HepG2 (cell line): ENCODE results near the gene C3orf80. TPM values are rescaled to one million over a fixed set of nuclear protein-coding genes. Genes with fewer than 3 reads are reported as not detected.

Experiments used
- ATAC-seq: fragments of 200-7000 bp; cut with Tn5 transposase; 3 replicates; pipeline ENCODE4 v1.9.1; 2020; ENCODE audit warnings: mild to moderate bottlenecking, moderate library complexity
- BruUV-seq: library from RNA; stranded (reverse); fragments of 400-500 nt; replicated peaks from 2 replicates; lab custom pipeline; 2021; lab: Mats Ljungman, UMichigan
- CTCF ChIA-PET: fragments of 300-600 bp; formaldehyde crosslinking; extraction: SDS; loops from one replicate; lab custom pipeline; 2021; ENCODE audit warnings: low total read pairs, inconsistent platforms, low intra/inter-chr PET ratio; lab: Yijun Ruan, JAX
- POLR2A ChIA-PET: fragments of 350-600 bp; sonication (Branson Sonifier 250); formaldehyde crosslinking; loops from one replicate; lab custom pipeline; 2020; ENCODE audit warnings: antibody characterized with exemption, inconsistent platforms; lab: Yijun Ruan, JAX
- DNase-seq: peaks from one replicate; pipeline ENCODE4 v3.0.0-alpha.2; 2015; ENCODE audit warnings: low spot score
- FAIRE-seq: peaks from 3 replicates; lab custom pipeline; 2011; peaks lifted over from hg19 to GRCh38; lab: Jason Lieb, UNC
- H2AFZ ChIP-seq: one replicate; pipeline ENCODE4 v1.6.1; 2011; ENCODE audit warnings: low read length, inconsistent platforms
- H3K27ac ChIP-seq: fragments of 300-600 bp; 3 replicates; pipeline ENCODE4 v1.8.0; 2011; ENCODE audit warnings: mixed run types, mild to moderate bottlenecking, mixed read lengths, low read length, inconsistent platforms; ENCODE audit not compliant: insufficient read depth; ENCODE audit errors: extremely low read length
- H3K27me3 ChIP-seq, 2 experiments: fragments of 200-600 bp in 1 of 2; 2 replicates in 1 of 2; 3 replicates in 1 of 2; pipeline versions ENCODE4 v1.6.0 to v1.8.0; 2011; ENCODE audit warnings: low read length in 2 of 2, mild to moderate bottlenecking in 2 of 2, moderate library complexity in 2 of 2, inconsistent platforms in 1 of 2; ENCODE audit not compliant: insufficient read depth in 2 of 2, control insufficient read depth in 1 of 2
- H3K36me3 ChIP-seq, 2 experiments: fragments of 200-600 bp in 1 of 2; replicated peaks in 1 of 2; 2 replicates in 1 of 2; 3 replicates in 1 of 2; pipeline versions ENCODE4 v1.5.1 to v1.8.0; 2011; ENCODE audit warnings: low read length in 2 of 2, inconsistent platforms in 1 of 2; ENCODE audit not compliant: insufficient read depth in 2 of 2, control insufficient read depth in 1 of 2
- H3K4me1 ChIP-seq: 2 replicates; pipeline ENCODE4 v1.5.1; 2012; ENCODE audit warnings: low read length, inconsistent platforms; ENCODE audit not compliant: insufficient read depth
- H3K4me2 ChIP-seq: 2 replicates; pipeline ENCODE4 v1.6.0; 2011; ENCODE audit warnings: low read depth, low read length, inconsistent platforms
- H3K4me3 ChIP-seq, 3 experiments: fragments of 200-600 bp in 1 of 3; sonication (generic), shearing (Covaris generic) in 1 of 3; replicated peaks in 1 of 3; 2 replicates each; pipeline ENCODE4 v1.5.1; 2011 to 2016; ENCODE audit warnings: low read length in 3 of 3, inconsistent platforms in 2 of 3, low read depth in 2 of 3, mild to moderate bottlenecking in 2 of 3, control low read depth in 1 of 3, mixed read lengths in 1 of 3; ENCODE audit not compliant: insufficient read depth in 1 of 3
- H3K79me2 ChIP-seq: one replicate; pipeline ENCODE4 v1.6.1; 2011; ENCODE audit warnings: low read length, inconsistent platforms; ENCODE audit not compliant: insufficient read depth
- H3K9ac ChIP-seq: 2 replicates; pipeline ENCODE4 v1.6.0; 2011; ENCODE audit warnings: mild to moderate bottlenecking, low read depth, low read length, inconsistent platforms; ENCODE audit not compliant: insufficient read depth
- H3K9me3 ChIP-seq: 2 replicates; pipeline ENCODE4 v1.5.1; 2012; ENCODE audit warnings: mild to moderate bottlenecking, low read length
- H4K20me1 ChIP-seq: 2 replicates; pipeline ENCODE4 v1.6.0; 2011; ENCODE audit warnings: inconsistent platforms, mild to moderate bottlenecking, low read length, moderate library complexity; ENCODE audit not compliant: insufficient read depth
- ATF6 ChIP-seq: sonication (generic); formaldehyde crosslinking; conservative IDR thresholded peaks from 2 replicates; pipeline ENCODE4 v1.4.0; 2020; ENCODE audit warnings: missing genetic modification reagents
- CREM ChIP-seq, 2 experiments: sonication (generic) in 1 of 2; formaldehyde crosslinking in 1 of 2; IDR thresholded peaks; 2 replicates each; pipeline versions ENCODE4 v1.4.0 to v1.6.1; 2016 to 2020; ENCODE audit warnings: antibody characterized with exemption in 1 of 2, mild to moderate bottlenecking in 1 of 2, missing genetic modification reagents in 1 of 2
- GMEB1 ChIP-seq: sonication (generic); formaldehyde crosslinking; IDR thresholded peaks from 2 replicates; pipeline ENCODE4 v1.5.1; 2020; ENCODE audit warnings: missing genetic modification reagents, mild to moderate bottlenecking, borderline replicate concordance
- KDM3A ChIP-seq: IDR thresholded peaks from 2 replicates; pipeline ENCODE4 v1.6.1; 2018; ENCODE audit warnings: low read depth, missing compliant biosample characterization
- NCOA1 ChIP-seq: sonication (generic); formaldehyde crosslinking; IDR thresholded peaks from 2 replicates; pipeline ENCODE4 v1.9.0; 2021; ENCODE audit warnings: missing genetic modification reagents
- NR2F2 ChIP-seq: IDR thresholded peaks from 2 replicates; pipeline ENCODE4 v1.6.1; 2012; ENCODE audit warnings: low read depth, inconsistent platforms, borderline replicate concordance
- SUZ12 ChIP-seq: fragments of 150-350 bp; IDR thresholded peaks from 2 replicates; pipeline ENCODE4 v1.6.1; 2014; ENCODE audit warnings: low read depth, low read length
- TARDBP ChIP-seq: sonication (generic); formaldehyde crosslinking; IDR thresholded peaks from 2 replicates; pipeline ENCODE4 v1.8.0; 2022; ENCODE audit warnings: mild to moderate bottlenecking, missing genetic modification reagents
- THAP9 ChIP-seq: sonication (generic); formaldehyde crosslinking; IDR thresholded peaks from 2 replicates; pipeline ENCODE4; 2020; ENCODE audit warnings: missing genetic modification reagents, mild to moderate bottlenecking, borderline replicate concordance
- U2AF1 ChIP-seq: fragments of 200-400 bp; formaldehyde crosslinking; optimal IDR thresholded peaks from 2 replicates; pipeline ENCODE3; 2017; ENCODE audit warnings: mild to moderate bottlenecking, low read depth, low read length
- ZMAT3 ChIP-seq: sonication (generic); formaldehyde crosslinking; conservative IDR thresholded peaks from 2 replicates; pipeline ENCODE4 v1.7.0; 2021; ENCODE audit warnings: missing genetic modification reagents
- ZNF580 ChIP-seq: IDR thresholded peaks from 2 replicates; pipeline ENCODE4 v1.6.1; 2016; ENCODE audit warnings: low read depth, borderline replicate concordance
- ZNF605 ChIP-seq: sonication (generic); formaldehyde crosslinking; IDR thresholded peaks from 2 replicates; pipeline ENCODE4 v1.8.0; 2022; ENCODE audit warnings: mild to moderate bottlenecking, missing genetic modification reagents
- ZNF75D ChIP-seq: sonication (generic); formaldehyde crosslinking; IDR thresholded peaks from 2 replicates; pipeline ENCODE4 v1.8.1; 2023; ENCODE audit warnings: missing genetic modification reagents, mild to moderate bottlenecking, borderline replicate concordance
- ZNF776 ChIP-seq: sonication (generic); formaldehyde crosslinking; IDR thresholded peaks from 2 replicates; pipeline ENCODE4 v1.4.0; 2020; ENCODE audit warnings: mild to moderate bottlenecking, missing genetic modification reagents
- ZSCAN5A ChIP-seq: sonication (generic); formaldehyde crosslinking; IDR thresholded peaks from 2 replicates; pipeline ENCODE4 v1.8.0; 2022; ENCODE audit warnings: mild to moderate bottlenecking, missing genetic modification reagents, borderline replicate concordance
- in situ Hi-C: cut with HindIII; loops from 2 replicates; pipeline ENCODE4 v1.10.0; 2017; ENCODE audit warnings: low pct_unique_long_range_greater_than_20kb; ENCODE audit not compliant: extremely low pct_ligation_motif_present
- intact Hi-C: fragments of 100-400 bp; cut with micrococcal nuclease; formaldehyde crosslinking; loops from one replicate; pipeline ENCODE4 v1.10.0; 2022; ENCODE audit not compliant: unreplicated experiment
- polyA plus RNA-seq, 8 experiments: library from polyadenylated mRNA; depleted of rRNA in 3 of 8; stranded (reverse) in 7 of 8; unstranded in 1 of 8; fragments of >200 nt; fragmentation: Illumina TruSeq in 4 of 8; extraction: Trizol in 4 of 8; gene quantifications; 2 replicates each; pipeline versions ENCODE4 v1.2.1 to v1.2.3, GENCODE V29; 2011 to 2016; ENCODE audit warnings: low read depth in 4 of 8, missing spikeins in 1 of 8, mixed read lengths in 1 of 8; ENCODE audit not compliant: insufficient read depth in 1 of 8
- total RNA-seq, 5 experiments: library from RNA; depleted of rRNA; stranded (reverse); fragments of >200 nt; fragmentation: Illumina TruSeq; extraction: Trizol; gene quantifications; 2 replicates each; pipeline ENCODE4 v1.2.3, GENCODE V29; 2016; ENCODE audit warnings: low read depth in 1 of 5

Gene C3orf80
- total and polyA plus RNA-seq, 2 of the 13 experiments (the other 11 are each of a cell fraction or from before 2014, with no cell fraction given) = 0.03 to 0.04 TPM

- Histone ChIP-seq H3K4me2 (no peak overlapping the region), H4K20me1 (no peaks in the 10 kb centered on the region), H3K4me3 (no peak overlapping the region)
- BruUV-seq = no TSS peak
- CTCF ChIA-PET = no interaction called here
- TF ChIP-seq NR2F2 = no peak
- TF ChIP-seq ZNF605 (CRISPR knock-in tag) = no peak
- TF ChIP-seq KDM3A = no peak
- no peak for TF ChIP-seq SUZ12
- no peak for TF ChIP-seq CREM (IDR thresholded peaks at IDR 0.05)
- TF ChIP-seq CREM (CRISPR knock-in tag; IDR thresholded peaks at IDR 0.05) = no peak
- TF ChIP-seq ZSCAN5A (CRISPR knock-in tag) = no peak
- no peak for TF ChIP-seq NCOA1 (CRISPR knock-in tag)
- TF ChIP-seq THAP9 (CRISPR knock-in tag) = no peak
- no peak for TF ChIP-seq ZNF75D
- TF ChIP-seq ZNF580 (CRISPR knock-in tag) = no peak
- no peak for TF ChIP-seq U2AF1
- TF ChIP-seq ATF6 = no peak
- no peak for TF ChIP-seq ZMAT3 (CRISPR knock-in tag)
- no peak for TF ChIP-seq ZNF776 (CRISPR knock-in tag)
- no peak for TF ChIP-seq TARDBP
- TF ChIP-seq GMEB1 (CRISPR knock-in tag) = no peak
- TF ChIP-seq, all 625 proteins: peak for 0
- Histone ChIP-seq H3K4me1 (no peaks in the 10 kb centered on the region; the same call in 1 of the 2 replicates), H3K36me3 (no peaks in the 10 kb centered on the region), H3K9me3 (no peaks in the 10 kb centered on the region), H3K9ac (no peak overlapping the region), H3K27me3 (no peaks in the 10 kb centered on the region), H3K79me2 (no peaks in the 10 kb centered on the region), H3K27ac (no peak overlapping the region), H2AFZ (no peak overlapping the region)
- no peak for FAIRE-seq
- intact Hi-C loops (no loop called here), in situ Hi-C loops (no loop called here)
- DNase-seq = no peak
- ATAC-seq = no peak
- POLR2A ChIA-PET = no interaction called here
Measured at GRCh38 chr3:160253298-160253697, 28.1 kb downstream of the C3orf80 start.
